IMR-90 (cell line): Measurements from ENCODE around the gene FARP1. TPM values are rescaled to one million over a fixed set of nuclear protein-coding genes. Genes with fewer than 3 reads are reported as not detected.

Experiments
- ATAC-seq: fragments of 200-7000 bp; cut with Tn5 transposase; 2 replicates; pipeline ENCODE4 v1.9.1; 2020; ENCODE audit warnings: low read depth, mild to moderate bottlenecking, moderate library complexity
- BruUV-seq: library from RNA; stranded (reverse); fragments of 400-500 nt; replicated peaks from 2 replicates; lab custom pipeline; 2021; lab: Mats Ljungman, UMichigan
- CTCF ChIA-PET: fragments of 300-600 bp; formaldehyde crosslinking; extraction: SDS; loops from one replicate; lab custom pipeline; 2021; ENCODE audit warnings: antibody characterized with exemption; lab: Yijun Ruan, JAX
- POLR2A ChIA-PET: fragments of 300-600 bp; sonication (Branson Sonifier 250); formaldehyde crosslinking; loops from one replicate; lab custom pipeline; 2022; ENCODE audit warnings: antibody characterized with exemption; ENCODE audit not compliant: unreplicated experiment; lab: Charles Lee
- DNase-seq: peaks from one replicate; pipeline ENCODE4 v3.0.0; 2013
- H2AFZ ChIP-seq: replicated peaks from 2 replicates; pipeline ENCODE3; 2013; ENCODE audit warnings: low read length, mild to moderate bottlenecking; ENCODE audit not compliant: poor library complexity
- H2AK5ac ChIP-seq: 2 replicates; pipeline ENCODE4 v1.6.1; 2013; ENCODE audit warnings: low read depth, low read length, inconsistent platforms
- H2AK9ac ChIP-seq: replicated peaks from 2 replicates; pipeline ENCODE3; 2013; ENCODE audit warnings: mild to moderate bottlenecking, low read depth, low read length, moderate library complexity; ENCODE audit not compliant: poor library complexity
- H2BK120ac ChIP-seq: 2 replicates; pipeline ENCODE4 v1.6.1; 2013; ENCODE audit warnings: low read depth, low read length, inconsistent platforms
- H2BK15ac ChIP-seq: 3 replicates; pipeline ENCODE4 v1.6.1; 2013; ENCODE audit warnings: low read depth, low read length, inconsistent platforms
- H2BK20ac ChIP-seq: 2 replicates; pipeline ENCODE4 v1.6.1; 2013; ENCODE audit warnings: low read depth, mild to moderate bottlenecking, inconsistent platforms, low read length, moderate library complexity
- H2BK5ac ChIP-seq: 2 replicates; pipeline ENCODE4 v1.6.1; 2013; ENCODE audit warnings: mild to moderate bottlenecking, low read depth, low read length, inconsistent platforms; ENCODE audit not compliant: poor library complexity, severe bottlenecking
- H3K14ac ChIP-seq: replicated peaks from 2 replicates; pipeline ENCODE4 v1.6.1; 2013; ENCODE audit warnings: low read depth, low read length, inconsistent platforms
- H3K18ac ChIP-seq: 2 replicates; pipeline ENCODE4 v1.6.1; 2013; ENCODE audit warnings: low read depth, low read length, control low read depth
- H3K23ac ChIP-seq: 2 replicates; pipeline ENCODE4 v1.6.1; 2013; ENCODE audit warnings: low read depth, low read length, inconsistent platforms
- H3K27ac ChIP-seq: 2 replicates; pipeline ENCODE4 v1.5.1; 2013; ENCODE audit warnings: mild to moderate bottlenecking, control low read depth, low read length; ENCODE audit not compliant: insufficient read depth
- H3K27me3 ChIP-seq: 2 replicates; pipeline ENCODE4 v1.6.1; 2013; ENCODE audit warnings: low read length; ENCODE audit not compliant: control insufficient read depth, insufficient read depth
- H3K36me3 ChIP-seq: 2 replicates; pipeline ENCODE4 v1.6.1; 2013; ENCODE audit warnings: low read length, mixed read lengths; ENCODE audit not compliant: control insufficient read depth, insufficient read depth
- H3K4ac ChIP-seq: 2 replicates; pipeline ENCODE4 v1.6.1; 2013; ENCODE audit warnings: low read depth, low read length, inconsistent platforms
- H3K4me1 ChIP-seq: 2 replicates; pipeline ENCODE4 v1.6.1; 2013; ENCODE audit warnings: low read length, mixed read lengths; ENCODE audit not compliant: control insufficient read depth, insufficient read depth
- H3K4me2 ChIP-seq: 2 replicates; pipeline ENCODE4 v1.6.1; 2013; ENCODE audit warnings: low read depth, mild to moderate bottlenecking, control low read depth, low read length, moderate library complexity
- H3K4me3 ChIP-seq: 2 replicates; pipeline ENCODE4 v1.5.1; 2013; ENCODE audit warnings: low read depth, mild to moderate bottlenecking, control low read depth, low read length, moderate library complexity; ENCODE audit not compliant: insufficient read depth
- H3K56ac ChIP-seq: 2 replicates; pipeline ENCODE4 v1.6.1; 2013; ENCODE audit warnings: low read length, inconsistent platforms; ENCODE audit not compliant: insufficient read depth; ENCODE audit errors: extremely low read depth
- H3K79me1 ChIP-seq, 2 experiments: 2 replicates each; pipeline ENCODE4 v1.6.1; 2013; ENCODE audit warnings: low read length in 2 of 2, inconsistent platforms in 1 of 2, low read depth in 1 of 2
- H3K9ac ChIP-seq: 2 replicates; pipeline ENCODE4 v1.6.1; 2013; ENCODE audit warnings: low read depth, low read length, control low read depth
- H3K9me1 ChIP-seq: 2 replicates; pipeline ENCODE4 v1.6.1; 2013; ENCODE audit warnings: low read length, inconsistent platforms; ENCODE audit not compliant: insufficient read depth
- H3K9me3 ChIP-seq: 2 replicates; pipeline ENCODE4 v1.6.1; 2013; ENCODE audit warnings: low read length; ENCODE audit not compliant: control insufficient read depth, insufficient read depth
- H4K20me1 ChIP-seq: 2 replicates; pipeline ENCODE4 v1.6.1; 2013; ENCODE audit warnings: low read length, inconsistent platforms; ENCODE audit not compliant: insufficient read depth
- H4K5ac ChIP-seq: 2 replicates; pipeline ENCODE4 v1.6.1; 2013; ENCODE audit warnings: mild to moderate bottlenecking, low read depth, low read length, control low read depth
- H4K8ac ChIP-seq, 2 experiments: 2 replicates each; pipeline ENCODE4 v1.6.1; 2013; ENCODE audit warnings: low read depth in 2 of 2, low read length in 2 of 2, control low read depth in 1 of 2, inconsistent platforms in 1 of 2
- H4K91ac ChIP-seq: 2 replicates; pipeline ENCODE4 v1.6.1; 2013; ENCODE audit warnings: low read depth, low read length, inconsistent platforms; ENCODE audit not compliant: insufficient read depth
- BHLHE40 ChIP-seq: fragments of 150-350 bp; IDR thresholded peaks from 2 replicates; pipeline ENCODE4 v1.6.1; 2016; ENCODE audit warnings: mild to moderate bottlenecking, low read depth, low read length
- CEBPB ChIP-seq: IDR thresholded peaks from 2 replicates; pipeline ENCODE4 v1.6.1; 2012; ENCODE audit warnings: low read depth, low read length, improper control_type of control experiment
- ELK1 ChIP-seq: fragments of 150-350 bp; IDR thresholded peaks from 2 replicates; pipeline ENCODE4 v1.6.1; 2016; ENCODE audit warnings: low read depth, mild to moderate bottlenecking, low read length, moderate library complexity, borderline replicate concordance
- MAZ ChIP-seq: IDR thresholded peaks from 2 replicates; pipeline ENCODE4 v1.6.1; 2012; ENCODE audit warnings: low read depth, mild to moderate bottlenecking, low read length, improper control_type of control experiment, moderate library complexity, borderline replicate concordance
- POLR2A ChIP-seq: IDR thresholded peaks from 2 replicates; pipeline ENCODE4 v1.6.1; 2012; ENCODE audit warnings: mild to moderate bottlenecking, low read depth, low read length
- RAD21 ChIP-seq: IDR thresholded peaks from 2 replicates; pipeline ENCODE4 v1.6.1; 2012; ENCODE audit warnings: low read length, improper control_type of control experiment
- RCOR1 ChIP-seq: IDR thresholded peaks from 2 replicates; pipeline ENCODE4 v1.6.1; 2012; ENCODE audit warnings: mild to moderate bottlenecking, low read length, improper control_type of control experiment; ENCODE audit not compliant: insufficient replicate concordance
- RFX5 ChIP-seq: IDR thresholded peaks from 2 replicates; pipeline ENCODE4 v1.8.0; 2012; ENCODE audit warnings: low read depth, mild to moderate bottlenecking, low read length, moderate library complexity
- USF2 ChIP-seq: fragments of 150-350 bp; IDR thresholded peaks from 2 replicates; pipeline ENCODE4 v1.6.1; 2017; ENCODE audit warnings: mild to moderate bottlenecking, antibody characterized with exemption, low read length, low read depth
- WGBS, 2 experiments: methylation state at CpG; one replicate each; pipeline versions ENCODE4 v1.1.5 to v1.1.7; 2013; ENCODE audit warnings: missing lambda C conversion rate in 2 of 2; ENCODE audit not compliant: insufficient read length in 1 of 2; ENCODE audit errors: extremely low coverage in 2 of 2; 5-methylcytosine and 5-hydroxymethylcytosine counted together
- dilution Hi-C: fragments of 300-500 bp; cut with HindIII; formaldehyde crosslinking; loops from one replicate; pipeline ENCODE4 v1.14.3; 2018; ENCODE audit warnings: low sequenced_read_pairs; ENCODE audit not compliant: unreplicated experiment
- in situ Hi-C: fragments of 300-500 bp; cut with MboI; formaldehyde crosslinking; loops from 3 replicates; pipeline ENCODE4 v1.14.3; 2019; ENCODE audit warnings: low sequenced_read_pairs, inconsistent platforms, mixed read lengths
- intact Hi-C: fragments of 100-400 bp; cut with micrococcal nuclease; formaldehyde crosslinking; loops from 2 replicates; pipeline ENCODE4 v1.10.0; 2022
- polyA plus RNA-seq, 3 experiments: library from polyadenylated mRNA; depleted of rRNA; stranded (reverse); fragments of >200 nt; gene quantifications; 2 replicates each; pipeline ENCODE4 v1.2.3, GENCODE V29; 2012; ENCODE audit warnings: low replicate concordance in 1 of 3
- total RNA-seq: library from RNA; depleted of rRNA; stranded (reverse); fragments of >200 nt; gene quantifications from 2 replicates; pipeline ENCODE4 v1.2.3, GENCODE V29; 2012
- TF ChIP-seq, protein P1 (sequence below): conservative IDR thresholded peaks from 2 replicates; pipeline ENCODE4 v1.5.1; 2012; ENCODE audit warnings: mild to moderate bottlenecking, low read depth, low read length, improper control_type of control experiment

The FARP1 gene
- total and polyA plus RNA-seq, 2 of the 4 experiments (the other 2 are of a cell fraction): 39.6 to 57.0 TPM

GRCh38 chr13:98201189-98201588 is 58.3 kb downstream of the FARP1 start:
- dilution Hi-C loops: no loop called here
- POLR2A ChIA-PET: no interaction called here
- CTCF ChIA-PET: no interaction called here

More at GRCh38 chr13:98201189-98201588, 58.3 kb downstream of the FARP1 start:
- TF ChIP-seq USF2 (no peak), ELK1 (no peak), RFX5 (no peak), RCOR1 (no peak), POLR2A (no peak), RAD21 (no peak), BHLHE40 (no peak), MAZ (no peak), CEBPB (no peak)
- TF ChIP-seq, protein P1, sequence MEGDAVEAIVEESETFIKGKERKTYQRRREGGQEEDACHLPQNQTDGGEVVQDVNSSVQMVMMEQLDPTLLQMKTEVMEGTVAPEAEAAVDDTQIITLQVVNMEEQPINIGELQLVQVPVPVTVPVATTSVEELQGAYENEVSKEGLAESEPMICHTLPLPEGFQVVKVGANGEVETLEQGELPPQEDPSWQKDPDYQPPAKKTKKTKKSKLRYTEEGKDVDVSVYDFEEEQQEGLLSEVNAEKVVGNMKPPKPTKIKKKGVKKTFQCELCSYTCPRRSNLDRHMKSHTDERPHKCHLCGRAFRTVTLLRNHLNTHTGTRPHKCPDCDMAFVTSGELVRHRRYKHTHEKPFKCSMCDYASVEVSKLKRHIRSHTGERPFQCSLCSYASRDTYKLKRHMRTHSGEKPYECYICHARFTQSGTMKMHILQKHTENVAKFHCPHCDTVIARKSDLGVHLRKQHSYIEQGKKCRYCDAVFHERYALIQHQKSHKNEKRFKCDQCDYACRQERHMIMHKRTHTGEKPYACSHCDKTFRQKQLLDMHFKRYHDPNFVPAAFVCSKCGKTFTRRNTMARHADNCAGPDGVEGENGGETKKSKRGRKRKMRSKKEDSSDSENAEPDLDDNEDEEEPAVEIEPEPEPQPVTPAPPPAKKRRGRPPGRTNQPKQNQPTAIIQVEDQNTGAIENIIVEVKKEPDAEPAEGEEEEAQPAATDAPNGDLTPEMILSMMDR: no peak
- in situ Hi-C loops (no loop called here), intact Hi-C loops (loop anchor here (10.0 kb wide), 1 partner anchor 346 kb away; no protein-coding TSS in a partner anchor)
- Histone ChIP-seq H3K9me1 (peaks cover 24% of the 10 kb centered on the region), H4K91ac (peak overlapping the region; percentile 56), H4K20me1 (peaks cover 18% of the 10 kb centered on the region; the same call in 1 of the 2 replicates), H3K36me3 (peaks cover 6% of the 10 kb centered on the region), H2BK120ac (peak overlapping the region; percentile 42; the same call in 1 of the 2 replicates), H3K27me3 (no peaks in the 10 kb centered on the region), H3K23ac (peak overlapping the region; percentile 31; the same call in 1 of the 2 replicates), H3K4ac (peak overlapping the region; percentile 7), H2BK5ac (no peak overlapping the region), H3K4me3 (no peak overlapping the region), H3K9me3 (peaks cover 6% of the 10 kb centered on the region), H2BK15ac (peak overlapping the region; percentile 72; the same call in 1 of the 3 replicates), H4K5ac (peak overlapping the region; percentile 64), H2AK5ac (peak overlapping the region; percentile 61; the same call in 1 of the 2 replicates), H3K4me2 (no peak overlapping the region), H3K9ac (no peak overlapping the region), H4K8ac (peak overlapping the region; percentile 36 to 71; a peak in 2 of 4 replicates), H2AK9ac (no peak overlapping the region), H3K4me1 (peaks cover 29% of the 10 kb centered on the region), H3K14ac (peak overlapping the region; percentile 53; the same call in 1 of the 2 replicates), H3K79me1 (peaks cover 49 to 77% of the 10 kb centered on the region in 2 experiments), H3K27ac (peak overlapping the region; percentile 19; the same call in 1 of the 2 replicates), H2BK20ac (peak overlapping the region; percentile 56; the same call in 1 of the 2 replicates), H2AFZ (no peak overlapping the region), H3K56ac (no peak overlapping the region), H3K18ac (peak overlapping the region; percentile 49)
- 67% methylated on average over 7 of the region's 8 CpGs; no CpG with 5 or more reads in 1 of the 2 experiments for WGBS, 2 experiments
- DNase-seq (no peak), ATAC-seq (no peak)
- no TSS peak for BruUV-seq
